Cardiac muscle cell (in vitro differentiated cells and primary cell): Measurements from ENCODE around the gene CRNKL1. TPM values are rescaled to one million over a fixed set of nuclear protein-coding genes. Genes with fewer than 3 reads are reported as not detected.

Experiments used
- DNase-seq, 2 donors: peaks; one replicate each; pipeline versions ENCODE4 v3.0.0 to v3.0.0-alpha.2; 2010 to 2017; ENCODE audit warnings: low read depth in 1 of 2, low spot score in 1 of 2
- H3K27ac ChIP-seq: fragments of 200-600 bp; sonication (generic); 2 replicates; pipeline ENCODE4 v1.5.1; 2016
- H3K27me3 ChIP-seq: fragments of 200-600 bp; sonication (generic); 2 replicates; pipeline ENCODE4 v1.6.0; 2016; ENCODE audit warnings: control low read depth
- H3K36me3 ChIP-seq: fragments of 200-600 bp; sonication (generic); 2 replicates; pipeline ENCODE4 v1.5.1; 2016; ENCODE audit warnings: control low read depth
- H3K4me1 ChIP-seq: fragments of 200-600 bp; sonication (generic); 2 replicates; pipeline ENCODE4 v1.8.1; 2017; ENCODE audit warnings: low read depth, mild to moderate bottlenecking, mixed run types
- H3K4me3 ChIP-seq: fragments of 200-600 bp; sonication (generic); 2 replicates; pipeline ENCODE4 v1.5.1; 2016; ENCODE audit warnings: mild to moderate bottlenecking
- H3K9me3 ChIP-seq: fragments of 200-600 bp; sonication (generic); 2 replicates; pipeline ENCODE4 v1.5.1; 2017; ENCODE audit warnings: low read depth, mild to moderate bottlenecking, control low read depth
- polyA plus RNA-seq: library from polyadenylated mRNA; unstranded; fragments of >200 nt; fragmentation: Nextera tagmentation; extraction: Ambion mirVana; gene quantifications from 2 replicates; pipeline ENCODE4 v1.2.1, GENCODE V29; 2016
- total RNA-seq: library from RNA; depleted of rRNA; stranded (reverse); fragments of >200 nt; gene quantifications from 2 replicates; pipeline ENCODE4 v1.2.3, GENCODE V29; 2016
- TF ChIP-seq, protein P1 (sequence below): IDR thresholded peaks from 2 replicates; pipeline ENCODE4 v1.5.1; 2012; ENCODE audit warnings: low read depth, mild to moderate bottlenecking, low read length

The CRNKL1 gene
- total and polyA plus RNA-seq, 2 experiments from 2014 or later: 16.4 to 24.8 TPM

GRCh38 chr20:20022498-20022897, 29.8 kb downstream of the CRNKL1 start:
- DNase-seq: no peak
- Histone ChIP-seq H3K27me3 (no peaks in the 10 kb centered on the region), H3K36me3 (peaks cover 14% of the 10 kb centered on the region), H3K9me3 (no peaks in the 10 kb centered on the region), H3K4me3 (no peak overlapping the region), H3K4me1 (peaks cover 10% of the 10 kb centered on the region), H3K27ac (no peak overlapping the region)
- TF ChIP-seq, protein P1, sequence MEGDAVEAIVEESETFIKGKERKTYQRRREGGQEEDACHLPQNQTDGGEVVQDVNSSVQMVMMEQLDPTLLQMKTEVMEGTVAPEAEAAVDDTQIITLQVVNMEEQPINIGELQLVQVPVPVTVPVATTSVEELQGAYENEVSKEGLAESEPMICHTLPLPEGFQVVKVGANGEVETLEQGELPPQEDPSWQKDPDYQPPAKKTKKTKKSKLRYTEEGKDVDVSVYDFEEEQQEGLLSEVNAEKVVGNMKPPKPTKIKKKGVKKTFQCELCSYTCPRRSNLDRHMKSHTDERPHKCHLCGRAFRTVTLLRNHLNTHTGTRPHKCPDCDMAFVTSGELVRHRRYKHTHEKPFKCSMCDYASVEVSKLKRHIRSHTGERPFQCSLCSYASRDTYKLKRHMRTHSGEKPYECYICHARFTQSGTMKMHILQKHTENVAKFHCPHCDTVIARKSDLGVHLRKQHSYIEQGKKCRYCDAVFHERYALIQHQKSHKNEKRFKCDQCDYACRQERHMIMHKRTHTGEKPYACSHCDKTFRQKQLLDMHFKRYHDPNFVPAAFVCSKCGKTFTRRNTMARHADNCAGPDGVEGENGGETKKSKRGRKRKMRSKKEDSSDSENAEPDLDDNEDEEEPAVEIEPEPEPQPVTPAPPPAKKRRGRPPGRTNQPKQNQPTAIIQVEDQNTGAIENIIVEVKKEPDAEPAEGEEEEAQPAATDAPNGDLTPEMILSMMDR: no peak

- Histone ChIP-seq H3K9me3 (no peaks in the 10 kb centered on the region), H3K27ac (no peak overlapping the region)
Observed at GRCh38 chr20:20021835-20022234, 30.4 kb downstream of the CRNKL1 start.

GRCh38 chr20:20020908-20021307, 31.4 kb downstream of the CRNKL1 start:
- TF ChIP-seq, protein P1: no peak
- H3K4me3 ChIP-seq: no peak overlapping the region
- no peaks in the 10 kb centered on the region for H3K9me3 ChIP-seq
- DNase-seq: no peak
- no peak overlapping the region for H3K27ac ChIP-seq
- no peaks in the 10 kb centered on the region for H3K27me3 ChIP-seq
- H3K4me1 ChIP-seq: peaks cover 10% of the 10 kb centered on the region
- peaks cover 3% of the 10 kb centered on the region for H3K36me3 ChIP-seq

More at GRCh38 chr20:20021835-20022234, 30.4 kb downstream of the CRNKL1 start:
- no peaks in the 10 kb centered on the region for H3K27me3 ChIP-seq
- no peak for DNase-seq
- no peak overlapping the region for H3K4me3 ChIP-seq
- peaks cover 10% of the 10 kb centered on the region for H3K4me1 ChIP-seq
- H3K36me3 ChIP-seq: peaks cover 7% of the 10 kb centered on the region
- TF ChIP-seq, protein P1: no peak

DNA sequence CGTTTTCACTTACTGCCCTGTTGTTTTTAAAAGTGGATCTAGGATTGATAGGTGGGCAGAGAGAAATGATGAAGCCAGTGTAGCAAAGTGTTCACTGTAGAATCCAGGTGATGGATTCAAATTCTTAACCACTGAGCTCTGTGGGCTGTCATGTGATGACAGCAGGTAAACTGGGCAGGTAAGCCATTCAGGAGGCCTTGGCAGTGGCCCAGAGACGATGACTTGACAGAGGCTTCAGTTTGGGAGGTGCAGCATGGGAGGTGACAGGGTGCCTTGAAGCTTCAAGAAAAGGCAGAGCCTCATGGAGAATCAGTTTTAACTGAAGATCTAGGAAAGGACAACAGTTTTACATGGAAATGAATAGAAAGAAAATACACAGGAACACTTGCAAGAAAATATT, 33.1 kb downstream of the CRNKL1 start:
- TF ChIP-seq, protein P1: no peak
- Histone ChIP-seq H3K36me3 (peaks cover 3% of the 10 kb centered on the region), H3K9me3 (no peaks in the 10 kb centered on the region), H3K4me3 (no peak overlapping the region), H3K27ac (no peak overlapping the region), H3K27me3 (no peaks in the 10 kb centered on the region), H3K4me1 (peaks cover 17% of the 10 kb centered on the region)
- no peak for DNase-seq

- no peak for DNase-seq
- Histone ChIP-seq H3K27me3 (no peaks in the 10 kb centered on the region), H3K4me3 (peak overlapping the region; percentile 77), H3K4me1 (peaks cover 17% of the 10 kb centered on the region), H3K27ac (no peak overlapping the region), H3K36me3 (peaks cover 2% of the 10 kb centered on the region), H3K9me3 (no peaks in the 10 kb centered on the region)
- TF ChIP-seq, protein P1: no peak
Observed at GRCh38 chr20:20018366-20018765, 33.9 kb downstream of the CRNKL1 start.

- no peaks in the 10 kb centered on the region for H3K27me3 ChIP-seq
- H3K4me3 ChIP-seq: peak overlapping the region; percentile 77
- peaks cover 17% of the 10 kb centered on the region for H3K4me1 ChIP-seq
- H3K27ac ChIP-seq: peak overlapping the region; percentile 78
- no peaks in the 10 kb centered on the region for H3K9me3 ChIP-seq
- no peak for DNase-seq
- TF ChIP-seq, protein P1: no peak
- H3K36me3 ChIP-seq: no peaks in the 10 kb centered on the region
Observed at GRCh38 chr20:20017844-20018185, 34.5 kb downstream of the CRNKL1 start.
